ENCODE measurements around the gene TGM3. TPM values are rescaled to one million over a fixed set of nuclear protein-coding genes. Genes with fewer than 3 reads are reported as not detected.

Gene TGM3
- polyA plus RNA-seq, 1 donor (not counting 4 experiments of a cell fraction or from before 2014, with no cell fraction given) = 0.08 TPM

DNA sequence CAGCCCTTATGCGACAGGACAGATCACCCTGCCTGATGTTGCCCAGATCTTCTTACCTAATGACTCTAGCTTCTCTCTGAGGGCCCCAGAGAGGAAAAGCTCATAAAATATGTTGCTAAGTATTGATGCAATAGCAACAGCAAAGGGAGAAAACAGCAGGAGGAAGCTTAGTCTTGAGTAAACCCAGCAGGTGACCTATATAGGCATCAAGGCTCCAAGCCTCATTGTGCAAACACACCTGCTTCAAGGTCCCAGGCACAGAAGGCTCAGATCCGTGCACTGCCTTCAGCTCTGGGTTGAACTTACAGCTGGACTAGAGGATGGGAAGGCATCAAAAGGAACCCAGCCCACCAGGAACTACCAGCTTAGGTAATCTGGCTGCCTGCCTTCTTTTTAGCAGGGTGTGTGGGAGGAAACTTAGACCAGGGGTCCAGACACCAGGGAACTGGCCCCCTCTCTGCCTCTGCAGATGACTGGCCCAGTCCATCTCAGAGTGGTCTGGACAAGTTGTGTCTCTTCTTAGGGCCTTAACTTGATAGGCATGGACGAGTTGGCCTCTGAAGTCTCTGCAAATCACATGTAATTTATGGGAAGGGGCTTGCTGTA is 34.4 kb downstream of the TGM3 start:
- Histone ChIP-seq H3K27me3 (ENCODE audit: control insufficient read depth, extremely low read depth, insufficient read depth, low read length) (peaks cover 46% of the 10 kb centered on the region), H2AFZ (ENCODE audit: control insufficient read depth, low read length) (no peak overlapping the region)

GRCh38 chr20:2331106-2331505 is 35.3 kb downstream of the TGM3 start:
- H3K36me3 ChIP-seq (ENCODE audit: control insufficient read depth in 2 of 2, extremely low read depth in 1 of 2, insufficient read depth in 2 of 2, low read length in 2 of 2) = no peaks in the 10 kb centered on the region
- no peaks in the 10 kb centered on the region for H3K4me1 ChIP-seq (ENCODE audit: control insufficient read depth, extremely low read depth, insufficient read depth, low read length)
- DNase-seq (ENCODE audit: low read depth, low spot score) = no peak
- H3K9me3 ChIP-seq (ENCODE audit: control insufficient read depth, low read depth, low read length) = no peaks in the 10 kb centered on the region
- FAIRE-seq = no peak
- H4K20me1 ChIP-seq (ENCODE audit: control insufficient read depth, extremely low read depth, insufficient read depth, low read length) = no peaks in the 10 kb centered on the region
- dilution Hi-C loops (cut with MboI; ENCODE audit: extremely low pct_ligation_motif_present, low sequenced_read_pairs) = loop anchor here (10.0 kb wide), 1 partner anchor 126 kb away; no protein-coding TSS in a partner anchor
- H3K9me1 ChIP-seq (ENCODE audit: control insufficient read depth, extremely low read depth, insufficient read depth, low read length) = no peaks in the 10 kb centered on the region
- no peak overlapping the region for H3K27ac ChIP-seq (ENCODE audit: control insufficient read depth, insufficient read depth, low read length)
- no peak overlapping the region for H3K4me2 ChIP-seq (ENCODE audit: control insufficient read depth, extremely low read depth, insufficient read depth, low read depth, low read length)
- H3K9ac ChIP-seq (ENCODE audit: control insufficient read depth, extremely low read depth, insufficient read depth, low read length) = no peak overlapping the region
- H3K27me3 ChIP-seq (ENCODE audit: control insufficient read depth, extremely low read depth, insufficient read depth, low read length) = peaks cover 47% of the 10 kb centered on the region
- no peak overlapping the region for H3K4me3 ChIP-seq (ENCODE audit: control insufficient read depth in 2 of 3, extremely low read depth in 1 of 3, insufficient read depth in 2 of 3, low read depth in 1 of 3, low read length in 3 of 3)
- H2AFZ ChIP-seq (ENCODE audit: control insufficient read depth, low read length) = no peak overlapping the region
- H3K79me2 ChIP-seq (ENCODE audit: control insufficient read depth, insufficient read depth, low read length) = no peaks in the 10 kb centered on the region
- TF ChIP-seq EZH2 (IDR thresholded peaks at IDR 0.05; ENCODE audit: low read length) = no peak
- TF ChIP-seq CTCF (optimal IDR thresholded peaks at IDR 0.05 in 1 of 3, IDR thresholded peaks at IDR 0.05 in 1 of 3, conservative IDR thresholded peaks at IDR 0.05 in 1 of 3; ENCODE audit: extremely low read depth in 1 of 3, insufficient read depth in 2 of 3, low read length in 3 of 3) = no peak

More for the DNA sequence above, 34.4 kb downstream of the TGM3 start:
- FAIRE-seq = no peak
- no peaks in the 10 kb centered on the region for H4K20me1 ChIP-seq (ENCODE audit: control insufficient read depth, extremely low read depth, insufficient read depth, low read length)
- no peak for TF ChIP-seq EZH2 (IDR thresholded peaks at IDR 0.05; ENCODE audit: low read length)
- no peak for TF ChIP-seq CTCF (optimal IDR thresholded peaks at IDR 0.05 in 1 of 3, IDR thresholded peaks at IDR 0.05 in 1 of 3, conservative IDR thresholded peaks at IDR 0.05 in 1 of 3; ENCODE audit: extremely low read depth in 1 of 3, insufficient read depth in 2 of 3, low read length in 3 of 3)
- no peak overlapping the region for H3K27ac ChIP-seq (ENCODE audit: control insufficient read depth, insufficient read depth, low read length)
- no peak overlapping the region for H3K9ac ChIP-seq (ENCODE audit: control insufficient read depth, extremely low read depth, insufficient read depth, low read length)
- dilution Hi-C loops (cut with MboI; ENCODE audit: extremely low pct_ligation_motif_present, low sequenced_read_pairs) = loop anchor here (10.0 kb wide), 1 partner anchor 125 kb away; no protein-coding TSS in a partner anchor
- H3K9me1 ChIP-seq (ENCODE audit: control insufficient read depth, extremely low read depth, insufficient read depth, low read length) = no peaks in the 10 kb centered on the region
- no peak for DNase-seq (ENCODE audit: low read depth, low spot score)
- H3K4me2 ChIP-seq (ENCODE audit: control insufficient read depth, extremely low read depth, insufficient read depth, low read depth, low read length) = no peak overlapping the region
- no peaks in the 10 kb centered on the region for H3K79me2 ChIP-seq (ENCODE audit: control insufficient read depth, insufficient read depth, low read length)
- no peaks in the 10 kb centered on the region for H3K4me1 ChIP-seq (ENCODE audit: control insufficient read depth, extremely low read depth, insufficient read depth, low read length)
- no peaks in the 10 kb centered on the region for H3K9me3 ChIP-seq (ENCODE audit: control insufficient read depth, low read depth, low read length)
- H3K36me3 ChIP-seq (ENCODE audit: control insufficient read depth in 2 of 2, extremely low read depth in 1 of 2, insufficient read depth in 2 of 2, low read length in 2 of 2) = no peaks in the 10 kb centered on the region
- no peak overlapping the region for H3K4me3 ChIP-seq (ENCODE audit: control insufficient read depth in 2 of 3, extremely low read depth in 1 of 3, insufficient read depth in 2 of 3, low read depth in 1 of 3, low read length in 3 of 3)
